IMR-90 (cell line): ENCODE data around the gene ARID3C. TPM values are rescaled to one million over a fixed set of nuclear protein-coding genes. Genes with fewer than 3 reads are reported as not detected.
A peak's percentile ranks its signal among the peaks of the same experiment; 100 is the strongest.

Experiments used
- ATAC-seq: fragments of 200-7000 bp; cut with Tn5 transposase; 2 replicates; pipeline ENCODE4 v1.9.1; 2020; ENCODE audit warnings: low read depth, mild to moderate bottlenecking, moderate library complexity
- BruUV-seq: library from RNA; stranded (reverse); fragments of 400-500 nt; replicated peaks from 2 replicates; lab custom pipeline; 2021; lab: Mats Ljungman, UMichigan
- CTCF ChIA-PET: fragments of 300-600 bp; formaldehyde crosslinking; extraction: SDS; loops from one replicate; lab custom pipeline; 2021; ENCODE audit warnings: antibody characterized with exemption; lab: Yijun Ruan, JAX
- POLR2A ChIA-PET: fragments of 300-600 bp; sonication (Branson Sonifier 250); formaldehyde crosslinking; loops from one replicate; lab custom pipeline; 2022; ENCODE audit warnings: antibody characterized with exemption; ENCODE audit not compliant: unreplicated experiment; lab: Charles Lee
- DNase-seq: peaks from one replicate; pipeline ENCODE4 v3.0.0; 2013
- H2AFZ ChIP-seq: replicated peaks from 2 replicates; pipeline ENCODE3; 2013; ENCODE audit warnings: low read length, mild to moderate bottlenecking; ENCODE audit not compliant: poor library complexity
- H2AK5ac ChIP-seq: 2 replicates; pipeline ENCODE4 v1.6.1; 2013; ENCODE audit warnings: low read depth, low read length, inconsistent platforms
- H2AK9ac ChIP-seq: replicated peaks from 2 replicates; pipeline ENCODE3; 2013; ENCODE audit warnings: mild to moderate bottlenecking, low read depth, low read length, moderate library complexity; ENCODE audit not compliant: poor library complexity
- H2BK120ac ChIP-seq: 2 replicates; pipeline ENCODE4 v1.6.1; 2013; ENCODE audit warnings: low read depth, low read length, inconsistent platforms
- H2BK15ac ChIP-seq: 3 replicates; pipeline ENCODE4 v1.6.1; 2013; ENCODE audit warnings: low read depth, low read length, inconsistent platforms
- H2BK20ac ChIP-seq: 2 replicates; pipeline ENCODE4 v1.6.1; 2013; ENCODE audit warnings: low read depth, mild to moderate bottlenecking, inconsistent platforms, low read length, moderate library complexity
- H2BK5ac ChIP-seq: 2 replicates; pipeline ENCODE4 v1.6.1; 2013; ENCODE audit warnings: mild to moderate bottlenecking, low read depth, low read length, inconsistent platforms; ENCODE audit not compliant: poor library complexity, severe bottlenecking
- H3K14ac ChIP-seq: replicated peaks from 2 replicates; pipeline ENCODE4 v1.6.1; 2013; ENCODE audit warnings: low read depth, low read length, inconsistent platforms
- H3K18ac ChIP-seq: 2 replicates; pipeline ENCODE4 v1.6.1; 2013; ENCODE audit warnings: low read depth, low read length, control low read depth
- H3K23ac ChIP-seq: 2 replicates; pipeline ENCODE4 v1.6.1; 2013; ENCODE audit warnings: low read depth, low read length, inconsistent platforms
- H3K27ac ChIP-seq: 2 replicates; pipeline ENCODE4 v1.5.1; 2013; ENCODE audit warnings: mild to moderate bottlenecking, control low read depth, low read length; ENCODE audit not compliant: insufficient read depth
- H3K27me3 ChIP-seq: 2 replicates; pipeline ENCODE4 v1.6.1; 2013; ENCODE audit warnings: low read length; ENCODE audit not compliant: control insufficient read depth, insufficient read depth
- H3K36me3 ChIP-seq: 2 replicates; pipeline ENCODE4 v1.6.1; 2013; ENCODE audit warnings: low read length, mixed read lengths; ENCODE audit not compliant: control insufficient read depth, insufficient read depth
- H3K4ac ChIP-seq: 2 replicates; pipeline ENCODE4 v1.6.1; 2013; ENCODE audit warnings: low read depth, low read length, inconsistent platforms
- H3K4me1 ChIP-seq: 2 replicates; pipeline ENCODE4 v1.6.1; 2013; ENCODE audit warnings: low read length, mixed read lengths; ENCODE audit not compliant: control insufficient read depth, insufficient read depth
- H3K4me2 ChIP-seq: 2 replicates; pipeline ENCODE4 v1.6.1; 2013; ENCODE audit warnings: low read depth, mild to moderate bottlenecking, control low read depth, low read length, moderate library complexity
- H3K4me3 ChIP-seq: 2 replicates; pipeline ENCODE4 v1.5.1; 2013; ENCODE audit warnings: low read depth, mild to moderate bottlenecking, control low read depth, low read length, moderate library complexity; ENCODE audit not compliant: insufficient read depth
- H3K56ac ChIP-seq: 2 replicates; pipeline ENCODE4 v1.6.1; 2013; ENCODE audit warnings: low read length, inconsistent platforms; ENCODE audit not compliant: insufficient read depth; ENCODE audit errors: extremely low read depth
- H3K79me1 ChIP-seq, 2 experiments: 2 replicates each; pipeline ENCODE4 v1.6.1; 2013; ENCODE audit warnings: low read length in 2 of 2, inconsistent platforms in 1 of 2, low read depth in 1 of 2
- H3K9ac ChIP-seq: 2 replicates; pipeline ENCODE4 v1.6.1; 2013; ENCODE audit warnings: low read depth, low read length, control low read depth
- H3K9me1 ChIP-seq: 2 replicates; pipeline ENCODE4 v1.6.1; 2013; ENCODE audit warnings: low read length, inconsistent platforms; ENCODE audit not compliant: insufficient read depth
- H3K9me3 ChIP-seq: 2 replicates; pipeline ENCODE4 v1.6.1; 2013; ENCODE audit warnings: low read length; ENCODE audit not compliant: control insufficient read depth, insufficient read depth
- H4K20me1 ChIP-seq: 2 replicates; pipeline ENCODE4 v1.6.1; 2013; ENCODE audit warnings: low read length, inconsistent platforms; ENCODE audit not compliant: insufficient read depth
- H4K5ac ChIP-seq: 2 replicates; pipeline ENCODE4 v1.6.1; 2013; ENCODE audit warnings: mild to moderate bottlenecking, low read depth, low read length, control low read depth
- H4K8ac ChIP-seq, 2 experiments: 2 replicates each; pipeline ENCODE4 v1.6.1; 2013; ENCODE audit warnings: low read depth in 2 of 2, low read length in 2 of 2, control low read depth in 1 of 2, inconsistent platforms in 1 of 2
- H4K91ac ChIP-seq: 2 replicates; pipeline ENCODE4 v1.6.1; 2013; ENCODE audit warnings: low read depth, low read length, inconsistent platforms; ENCODE audit not compliant: insufficient read depth
- RFX5 ChIP-seq: IDR thresholded peaks from 2 replicates; pipeline ENCODE4 v1.8.0; 2012; ENCODE audit warnings: low read depth, mild to moderate bottlenecking, low read length, moderate library complexity
- WGBS, 2 experiments: methylation state at CpG; one replicate each; pipeline versions ENCODE4 v1.1.5 to v1.1.7; 2013; ENCODE audit warnings: missing lambda C conversion rate in 2 of 2; ENCODE audit not compliant: insufficient read length in 1 of 2; ENCODE audit errors: extremely low coverage in 2 of 2; 5-methylcytosine and 5-hydroxymethylcytosine counted together
- dilution Hi-C: fragments of 300-500 bp; cut with HindIII; formaldehyde crosslinking; loops from one replicate; pipeline ENCODE4 v1.14.3; 2018; ENCODE audit warnings: low sequenced_read_pairs; ENCODE audit not compliant: unreplicated experiment
- in situ Hi-C: fragments of 300-500 bp; cut with MboI; formaldehyde crosslinking; loops from 3 replicates; pipeline ENCODE4 v1.14.3; 2019; ENCODE audit warnings: low sequenced_read_pairs, inconsistent platforms, mixed read lengths
- intact Hi-C: fragments of 100-400 bp; cut with micrococcal nuclease; formaldehyde crosslinking; loops from 2 replicates; pipeline ENCODE4 v1.10.0; 2022
- polyA plus RNA-seq, 3 experiments: library from polyadenylated mRNA; depleted of rRNA; stranded (reverse); fragments of >200 nt; gene quantifications; 2 replicates each; pipeline ENCODE4 v1.2.3, GENCODE V29; 2012; ENCODE audit warnings: low replicate concordance in 1 of 3
- total RNA-seq: library from RNA; depleted of rRNA; stranded (reverse); fragments of >200 nt; gene quantifications from 2 replicates; pipeline ENCODE4 v1.2.3, GENCODE V29; 2012

The ARID3C gene
- total and polyA plus RNA-seq, 2 of the 4 experiments (the other 2 are of a cell fraction), result 0.07 TPM; not detected in 1

- H4K91ac ChIP-seq, result no peak overlapping the region
- dilution Hi-C loops, result no loop called here
- 40% methylated on average over 1 of the region's 14 CpGs; no CpG with 5 or more reads in 1 of the 2 experiments for WGBS, 2 experiments
These were observed 52.1 kb downstream of the ARID3C start for GRCh38 chr9:34576597-34577399.

More at GRCh38 chr9:34576597-34577399, 52.1 kb downstream of the ARID3C start:
- no peaks in the 10 kb centered on the region for H3K9me3 ChIP-seq
- intact Hi-C loops (no loop called here), in situ Hi-C loops (no loop called here)
- no peak overlapping the region for H4K5ac ChIP-seq
- H3K79me1 ChIP-seq, result no peaks in the 10 kb centered on the region
- H3K56ac ChIP-seq, result no peak overlapping the region
- no peak overlapping the region for H4K8ac ChIP-seq
- H3K4me2 ChIP-seq, result no peak overlapping the region
- H2BK5ac ChIP-seq, result no peak overlapping the region
- no peak overlapping the region for H3K14ac ChIP-seq
- no peak for TF ChIP-seq RFX5
- H3K27me3 ChIP-seq, result peaks cover 88% of the 10 kb centered on the region
- peak overlapping the region; percentile 46 for H2AFZ ChIP-seq
- H3K4me3 ChIP-seq, result no peak overlapping the region
- H3K27ac ChIP-seq, result no peak overlapping the region
- no peak overlapping the region for H2BK15ac ChIP-seq
- POLR2A ChIA-PET, result no interaction called here
- no peak overlapping the region for H3K18ac ChIP-seq
- H3K4me1 ChIP-seq, result no peaks in the 10 kb centered on the region
- H3K4ac ChIP-seq, result no peak overlapping the region
- 0 out of 2 replicates have a peak, but pooled peaks have one; percentile 24 for ATAC-seq
- no peak overlapping the region for H3K9ac ChIP-seq
- BruUV-seq, result no TSS peak
- H2BK20ac ChIP-seq, result no peak overlapping the region
- H3K23ac ChIP-seq, result no peak overlapping the region
- H3K36me3 ChIP-seq, result no peaks in the 10 kb centered on the region
- H2BK120ac ChIP-seq, result no peak overlapping the region
- H3K9me1 ChIP-seq, result 0 out of 2 replicates have a peak, but pooled peaks cover 3% of the 10 kb centered on the region
- CTCF ChIA-PET, result interaction anchor here (1.8 to 2.0 kb wide), 2 partner anchors 15 to 29 kb away, joined by 6 to 7 read pairs; no protein-coding TSS in a partner anchor
- DNase-seq, result no peak
- no peak overlapping the region for H2AK5ac ChIP-seq
- no peaks in the 10 kb centered on the region for H4K20me1 ChIP-seq
- no peak overlapping the region for H2AK9ac ChIP-seq
